Inferior parietal cortex (tissue), 1 donor: ENCODE data around the gene KRTAP12-4.
"Not testable (repeated sequence)": the region's sequence is repeated elsewhere in the genome, so short reads cannot be mapped to it uniquely, and the experiment has no call there.

ENCODE experiments used
- DNase-seq: peaks from one replicate; pipeline ENCODE4 v3.0.0-alpha.2; 2016; ENCODE audit errors: extremely low spot score

KRTAP12-4 gene

GRCh38 chr21:44686843-44687561 lies 32.5 kb upstream of the KRTAP12-4 start:
- DNase-seq = no peak

DNA sequence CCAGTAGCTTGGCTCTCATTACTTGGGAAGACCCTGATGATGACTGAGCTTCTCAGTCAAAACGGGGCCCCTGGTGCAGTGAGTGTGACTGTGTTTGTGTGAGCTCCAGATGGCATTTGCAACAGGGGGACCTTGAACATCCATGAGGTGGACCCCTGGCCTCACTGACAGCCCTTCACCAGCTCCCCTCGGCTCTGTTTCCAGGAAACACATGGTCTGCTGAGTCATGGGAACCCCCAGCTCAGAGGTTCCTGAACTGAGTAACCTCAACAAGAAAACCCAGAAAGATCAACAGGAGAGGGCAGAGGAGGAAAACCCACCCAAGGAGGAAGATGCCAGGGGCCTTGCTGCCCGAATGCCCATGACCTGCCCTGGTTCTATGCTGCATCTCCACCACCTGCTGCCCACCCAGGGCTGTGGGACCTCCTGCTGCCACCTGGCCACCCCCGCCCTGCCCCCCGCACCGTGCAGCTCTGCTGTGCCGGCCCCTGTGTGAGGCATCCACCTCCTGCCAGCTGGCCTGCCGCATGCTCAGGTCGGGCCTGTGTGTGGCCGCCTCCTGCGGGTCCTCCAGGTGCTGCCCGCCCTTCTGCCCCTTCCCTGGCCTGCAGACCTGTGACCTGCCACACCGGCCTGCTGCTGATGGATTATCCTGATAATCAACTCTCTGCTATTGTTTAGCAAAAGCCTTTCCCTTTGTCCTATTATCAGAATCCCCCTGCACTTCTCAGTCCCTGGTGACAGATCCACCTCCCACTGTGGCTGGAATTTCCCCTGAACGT lies 31.7 kb upstream of the KRTAP12-4 start:
- no peak for DNase-seq

- not testable (repeated sequence) for DNase-seq
These were observed 30.6 kb upstream of the KRTAP12-4 start for GRCh38 chr21:44685050-44685449.

- DNase-seq = no peak
These were observed 30.0 kb upstream of the KRTAP12-4 start for GRCh38 chr21:44684483-44684882.

GRCh38 chr21:44684077-44684476 lies 29.6 kb upstream of the KRTAP12-4 start:
- DNase-seq = no peak

- no peak for DNase-seq
These were observed 28.2 kb upstream of the KRTAP12-4 start for GRCh38 chr21:44682580-44683151.

- DNase-seq = no peak
These were observed 27.6 kb upstream of the KRTAP12-4 start, which contains the start of gene KRTAP12-1 for GRCh38 chr21:44681861-44682579. Gene KRTAP12-1, minus strand, starts transcription at chr21:44682163. Its CDS starts 40 bp downstream, at chr21:44682123.

DNA sequence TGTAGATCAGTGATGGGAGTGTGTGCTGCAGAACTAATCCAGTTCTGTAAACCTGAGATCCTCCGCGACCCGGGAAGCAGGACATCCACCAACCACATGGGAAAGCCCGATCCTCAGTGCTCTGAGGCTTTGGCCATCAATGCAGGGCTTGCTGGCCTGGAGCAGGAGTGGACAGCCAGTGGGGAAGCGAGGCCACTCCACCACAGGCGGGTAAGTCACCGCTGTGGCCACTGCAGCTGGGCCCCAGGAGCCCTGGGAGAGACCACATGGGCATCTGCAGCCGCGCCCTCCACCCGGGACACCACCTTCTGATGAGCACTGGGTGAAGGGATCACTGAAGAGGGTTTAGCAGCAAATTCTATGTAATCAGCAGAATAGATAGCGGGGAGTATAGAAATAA lies 26.7 kb upstream of the KRTAP12-4 start:
- DNase-seq = no peak

DNA sequence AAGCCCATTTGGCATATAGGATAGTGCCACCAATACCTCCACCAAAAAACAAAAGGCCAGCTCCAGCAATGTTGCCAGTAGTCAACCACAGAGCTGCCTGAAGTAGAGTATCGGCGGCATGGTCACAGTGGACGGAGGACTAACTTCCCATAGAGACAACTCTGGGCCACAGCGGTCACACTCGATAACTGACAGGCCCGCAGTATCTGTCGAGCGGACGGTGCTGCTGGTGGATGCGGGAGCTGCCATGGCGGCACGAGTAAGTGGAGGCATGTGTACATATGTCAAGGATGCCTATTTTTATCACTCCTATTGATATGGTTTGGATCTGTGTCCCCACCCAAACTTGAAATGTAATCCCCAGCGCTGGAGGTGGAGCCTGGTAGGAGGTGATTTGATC lies 23.4 kb upstream of the KRTAP12-4 start:
- no peak for DNase-seq

DNA sequence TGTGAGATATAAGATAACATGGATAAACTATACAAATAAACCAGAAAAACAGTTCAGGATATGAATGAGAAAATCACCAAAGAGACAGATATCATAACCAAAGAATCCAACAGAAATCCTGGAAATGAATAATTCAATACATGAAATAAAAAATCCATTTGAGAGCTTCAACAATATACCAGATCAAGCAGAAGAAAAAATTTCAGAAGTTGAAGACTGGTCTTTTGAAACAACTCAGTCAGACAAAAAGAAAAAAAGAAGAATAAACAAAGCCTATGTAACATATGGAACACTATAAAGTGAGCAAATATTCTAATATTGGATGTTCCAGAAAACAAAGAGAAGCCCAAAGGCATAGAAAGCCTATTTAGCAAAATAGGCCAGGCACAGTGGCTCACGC lies 17.5 kb upstream of the KRTAP12-4 start:
- DNase-seq = no peak

GRCh38 chr21:44670642-44671432 lies 16.4 kb upstream of the KRTAP12-4 start:
- DNase-seq = no peak

GRCh38 chr21:44667612-44668011 lies 13.2 kb upstream of the KRTAP12-4 start:
- no peak for DNase-seq

- no peak for DNase-seq
These were observed 12.2 kb upstream of the KRTAP12-4 start, which contains the start of gene KRTAP12-2 for GRCh38 chr21:44666401-44667320. Gene KRTAP12-2, minus strand, starts transcription at chr21:44666927. Its CDS starts 41 bp downstream, at chr21:44666886.

GRCh38 chr21:44664691-44665090 lies 10.2 kb upstream of the KRTAP12-4 start:
- no peak for DNase-seq

- DNase-seq = not testable (repeated sequence)
These were observed 7.1 kb upstream of the KRTAP12-4 start for GRCh38 chr21:44661567-44661966.

- DNase-seq = no peak
These were observed 4.6 kb upstream of the KRTAP12-4 start for GRCh38 chr21:44658913-44659595.

- DNase-seq = no peak
These were observed 4.1 kb upstream of the KRTAP12-4 start for GRCh38 chr21:44658541-44658910.

DNA sequence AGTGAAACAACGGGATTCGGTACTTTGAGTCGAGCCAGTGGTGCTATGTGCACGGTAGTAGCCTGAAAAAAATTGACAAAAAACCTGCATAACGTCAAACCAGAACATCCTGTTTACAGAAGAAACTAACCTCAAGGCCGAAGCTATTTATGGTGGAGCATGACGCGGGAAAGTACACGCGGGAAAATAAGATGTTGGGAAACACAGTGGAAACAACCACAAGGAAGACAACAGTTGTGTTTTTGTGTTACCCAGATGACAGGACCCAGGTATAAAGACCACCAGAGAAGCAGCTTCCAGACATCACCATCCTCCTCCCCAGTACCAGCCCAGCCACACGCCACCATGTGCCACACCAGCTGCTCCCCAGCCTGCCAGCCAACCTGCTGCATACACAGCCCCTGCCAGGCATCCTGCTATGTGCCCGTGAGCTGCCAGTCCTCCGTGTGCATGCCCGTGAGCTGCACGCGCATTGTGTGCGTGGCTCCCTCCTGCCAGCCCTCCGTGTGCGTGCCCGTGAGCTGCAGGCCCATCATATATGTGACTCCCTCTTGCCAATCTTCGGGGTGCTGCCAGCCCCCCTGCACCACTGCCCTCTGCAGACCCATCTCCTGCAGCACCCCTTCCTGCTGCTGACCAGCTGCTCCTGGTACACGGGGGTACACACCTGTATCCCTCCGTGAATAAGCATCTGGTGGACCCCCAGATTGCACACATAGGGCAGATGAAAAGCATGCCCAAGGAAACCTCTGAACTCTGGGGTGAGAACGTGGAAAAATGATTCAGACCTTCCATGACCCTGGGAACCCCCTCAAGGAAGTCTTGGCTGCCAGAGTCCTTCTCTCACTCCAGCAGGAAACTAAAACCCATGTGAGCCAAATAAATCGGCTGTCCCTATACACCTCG lies 3.4 kb upstream of the KRTAP12-4 start, which contains the start of gene KRTAP12-3:
KRTAP12-3 (plus strand) TSS at position 298 of the 906 bp plus-strand sequence; CDS start at position 346, 48 bp downstream.
- no peak for DNase-seq
